Right lobe of liver (tissue), 4 donors: Measurements from ENCODE around the gene PLS1.

Source experiments
- CTCF ChIP-seq, 4 donors: fragments of 200-600 bp in 3 of 4; fragments of 450-650 bp in 1 of 4; IDR thresholded peaks; one replicate each; pipeline versions ENCODE4 v1.5.1 to v1.8.0; 2016 to 2022; ENCODE audit warnings: antibody characterized with exemption in 4 of 4, mild to moderate bottlenecking in 2 of 4
- POLR2A ChIP-seq: fragments of 450-650 bp; IDR thresholded peaks from one replicate; pipeline ENCODE4 v1.6.1; 2017; ENCODE audit warnings: antibody characterized with exemption, mild to moderate bottlenecking
- donor health status: DM: no; HTN: no; CAD: no.
- donor health status: DM: no; HTN: no; CAD: no.
- donor health status: DM: no; HTN: yes; CAD: no.

- TF ChIP-seq CTCF (IDR thresholded peaks at IDR 0.05) (no peak), POLR2A (no peak)
Observed at GRCh38 chr3:142660893-142661292, 64.7 kb downstream of the PLS1 start.
